K562 (cell line): ENCODE results near the gene SIGMAR1. TPM values are rescaled to one million over a fixed set of nuclear protein-coding genes. Genes with fewer than 3 reads are reported as not detected.

ENCODE experiments used
- CC2D1A ChIP-seq: fragments of 450-650 bp; IDR thresholded peaks from 2 replicates; pipeline ENCODE4 v1.6.1; 2017; ENCODE audit warnings: mild to moderate bottlenecking
- CHCHD3 ChIP-seq: fragments of 250-450 bp; sonication (Bioruptor Pico); IDR thresholded peaks from 2 replicates; pipeline ENCODE4 v2.1.2; 2022; ENCODE audit warnings: mild to moderate bottlenecking
- E2F1 ChIP-seq: sonication (generic); formaldehyde crosslinking; IDR thresholded peaks from 2 replicates; pipeline ENCODE4 v1.8.1; 2023; ENCODE audit warnings: mild to moderate bottlenecking, missing genetic modification reagents, moderate library complexity
- HDAC1 ChIP-seq, 2 experiments: fragments of 450-650 bp; IDR thresholded peaks; 2 replicates each; pipeline ENCODE4 v1.6.1; 2016 to 2017; ENCODE audit warnings: inconsistent platforms in 1 of 2, mild to moderate bottlenecking in 1 of 2, moderate library complexity in 1 of 2
- PRPF4 ChIP-seq: fragments of 200-400 bp; formaldehyde crosslinking; IDR thresholded peaks from one replicate; pipeline ENCODE4 v1.6.1; 2017; ENCODE audit warnings: low read length, low read depth, mild to moderate bottlenecking; ENCODE audit not compliant: insufficient read depth, poor library complexity, severe bottlenecking
- REST ChIP-seq, 2 experiments: fragments of 450-650 bp; formaldehyde crosslinking in 1 of 2; IDR thresholded peaks; 2 replicates each; pipeline versions ENCODE4 v1.4.0 to v1.6.1; 2014 to 2020; ENCODE audit warnings: mild to moderate bottlenecking in 2 of 2, borderline replicate concordance in 1 of 2, low read depth in 1 of 2
- TEAD2 ChIP-seq: fragments of 450-650 bp; IDR thresholded peaks from 2 replicates; pipeline ENCODE4 v1.6.1; 2016; ENCODE audit warnings: missing genetic modification characterization, control low read depth, missing compliant biosample characterization
- ZEB2 ChIP-seq: fragments of 450-650 bp; IDR thresholded peaks from 2 replicates; pipeline ENCODE4 v1.6.1; 2016
- ZNF184 ChIP-seq: sonication (generic); formaldehyde crosslinking; IDR thresholded peaks from 2 replicates; pipeline ENCODE4 v1.5.0; 2020; ENCODE audit warnings: missing genetic modification reagents
- ZNF347 ChIP-seq: fragments of 450-650 bp; formaldehyde crosslinking; IDR thresholded peaks from 2 replicates; pipeline ENCODE4 v1.4.0; 2020; ENCODE audit warnings: low read depth, mild to moderate bottlenecking, moderate library complexity
- polyA plus RNA-seq, 8 experiments: library from polyadenylated mRNA; depleted of rRNA in 4 of 8; stranded (reverse) in 5 of 8; unstranded in 3 of 8; fragments of >200 nt; fragmentation: Nextera tagmentation in 2 of 8; fragmentation: Illumina TruSeq in 1 of 8; extraction: Ambion mirVana in 2 of 8; extraction: Trizol in 1 of 8; gene quantifications; 2 replicates each; pipeline versions ENCODE4 v1.2.1 to v1.2.3, GENCODE V29; 2011 to 2014; ENCODE audit warnings: inconsistent platforms in 1 of 8, missing spikeins in 1 of 8
- total RNA-seq, 7 experiments: library from RNA; depleted of rRNA in 6 of 7; stranded (reverse); fragments of >200 nt in 6 of 7; fragmentation: Illumina TruSeq in 2 of 7; extraction: Trizol in 2 of 7; gene quantifications; 2 replicates each; pipeline versions ENCODE4 v1.2.1 to v1.2.3, GENCODE V29; 2011 to 2021; ENCODE audit warnings: low replicate concordance in 1 of 7
- TF ChIP-seq, protein P1 (sequence below): conservative IDR thresholded peaks from 2 replicates; pipeline ENCODE4 v1.6.1; 2011; ENCODE audit warnings: low read depth, mild to moderate bottlenecking, low read length; ENCODE audit not compliant: control insufficient read depth

SIGMAR1 gene
- total and polyA plus RNA-seq, 9 of the 15 experiments (the other 6 are each of a cell fraction or from before 2014, with no cell fraction given), result 6.9 to 80.0 (median 35.2) TPM

GRCh38 chr9:34634551-34635248 lies 2.9 kb downstream of the SIGMAR1 start (continued):
- no peak for TF ChIP-seq REST (IDR thresholded peaks at IDR 0.05; ENCODE audit: borderline replicate concordance)
- no peak for TF ChIP-seq REST (CRISPR knock-in tag; IDR thresholded peaks at IDR 0.05; ENCODE audit: low read depth)
- TF ChIP-seq CC2D1A, result no peak
- TF ChIP-seq, protein P1, sequence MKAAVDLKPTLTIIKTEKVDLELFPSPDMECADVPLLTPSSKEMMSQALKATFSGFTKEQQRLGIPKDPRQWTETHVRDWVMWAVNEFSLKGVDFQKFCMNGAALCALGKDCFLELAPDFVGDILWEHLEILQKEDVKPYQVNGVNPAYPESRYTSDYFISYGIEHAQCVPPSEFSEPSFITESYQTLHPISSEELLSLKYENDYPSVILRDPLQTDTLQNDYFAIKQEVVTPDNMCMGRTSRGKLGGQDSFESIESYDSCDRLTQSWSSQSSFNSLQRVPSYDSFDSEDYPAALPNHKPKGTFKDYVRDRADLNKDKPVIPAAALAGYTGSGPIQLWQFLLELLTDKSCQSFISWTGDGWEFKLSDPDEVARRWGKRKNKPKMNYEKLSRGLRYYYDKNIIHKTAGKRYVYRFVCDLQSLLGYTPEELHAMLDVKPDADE, result no peak
- TF ChIP-seq CHCHD3, result no peak
- TF ChIP-seq TEAD2 (tag), result no peak
- no peak for TF ChIP-seq ZNF184 (CRISPR knock-in tag)
- no peak for TF ChIP-seq PRPF4
- TF ChIP-seq E2F1 (CRISPR knock-in tag), result no peak
- TF ChIP-seq HDAC1 (IDR thresholded peaks at IDR 0.05), result no peak
- TF ChIP-seq ZNF347 (CRISPR knock-in tag), result no peak
- TF ChIP-seq ZEB2, result no peak
- TF ChIP-seq, all 486 proteins: peak for 0
